Activated naive CD8-positive, alpha-beta T cell treated with anti-CD3 and anti-CD28 coated beads for 36 hours (primary cell): ENCODE results near the gene CACHD1. TPM values are rescaled to one million over a fixed set of nuclear protein-coding genes. Genes with fewer than 3 reads are reported as not detected.
"Not testable (repeated sequence)": the region's sequence is repeated elsewhere in the genome, so short reads cannot be mapped to it uniquely, and the experiment has no call there.

Source experiments
- DNase-seq: peaks from one replicate; pipeline ENCODE4 v3.0.0; 2021
- H3K27ac Mint-ChIP-seq: one replicate; pipeline ENCODE4 v1.8.0; 2022; ENCODE audit warnings: mild to moderate bottlenecking, moderate library complexity, mixed read lengths
- H3K27me3 Mint-ChIP-seq: one replicate; pipeline ENCODE4 v1.8.0; 2022; ENCODE audit warnings: mild to moderate bottlenecking, mixed read lengths
- H3K36me3 Mint-ChIP-seq: one replicate; pipeline ENCODE4 v1.8.0; 2021; ENCODE audit warnings: mild to moderate bottlenecking, mixed read lengths
- H3K4me1 Mint-ChIP-seq: one replicate; pipeline ENCODE4 v1.8.0; 2021; ENCODE audit warnings: mixed read lengths
- H3K4me3 Mint-ChIP-seq: one replicate; pipeline ENCODE4 v1.8.0; 2022; ENCODE audit warnings: mild to moderate bottlenecking, moderate library complexity, mixed read lengths
- H3K9me3 Mint-ChIP-seq: one replicate; pipeline ENCODE4 v1.8.0; 2022; ENCODE audit warnings: mixed read lengths
- total RNA-seq, 2 experiments: library from RNA; stranded (reverse); gene quantifications; one replicate each; pipeline ENCODE4 v1.2.3, GENCODE V29; 2021

Gene CACHD1
- total RNA-seq, 2 experiments from 2014 or later = 3.3 to 3.4 TPM

DNA sequence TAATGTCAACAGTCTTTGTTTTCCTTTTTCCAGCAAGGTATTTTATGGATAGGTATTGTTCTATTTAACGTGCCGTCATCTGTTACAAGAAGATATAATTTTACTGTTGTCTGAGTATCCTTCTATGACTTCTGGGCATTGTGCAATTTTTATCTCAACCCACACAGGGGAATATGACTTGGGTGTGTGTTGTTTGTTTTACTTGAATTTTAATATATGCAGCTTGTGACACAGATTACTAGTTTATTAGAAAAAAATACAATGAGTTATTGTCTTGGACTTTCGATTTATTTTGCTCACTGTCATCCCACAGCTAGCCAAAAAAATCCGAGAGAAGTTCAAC is 111.9 kb downstream of the CACHD1 start:
- no peaks in the 10 kb centered on the region for H3K27me3 Mint-ChIP-seq
- no peaks in the 10 kb centered on the region for H3K36me3 Mint-ChIP-seq
- H3K4me3 Mint-ChIP-seq = no peak overlapping the region
- H3K27ac Mint-ChIP-seq = no peak overlapping the region
- H3K4me1 Mint-ChIP-seq = peaks cover 8% of the 10 kb centered on the region
- no peak for DNase-seq
- no peaks in the 10 kb centered on the region for H3K9me3 Mint-ChIP-seq

DNA sequence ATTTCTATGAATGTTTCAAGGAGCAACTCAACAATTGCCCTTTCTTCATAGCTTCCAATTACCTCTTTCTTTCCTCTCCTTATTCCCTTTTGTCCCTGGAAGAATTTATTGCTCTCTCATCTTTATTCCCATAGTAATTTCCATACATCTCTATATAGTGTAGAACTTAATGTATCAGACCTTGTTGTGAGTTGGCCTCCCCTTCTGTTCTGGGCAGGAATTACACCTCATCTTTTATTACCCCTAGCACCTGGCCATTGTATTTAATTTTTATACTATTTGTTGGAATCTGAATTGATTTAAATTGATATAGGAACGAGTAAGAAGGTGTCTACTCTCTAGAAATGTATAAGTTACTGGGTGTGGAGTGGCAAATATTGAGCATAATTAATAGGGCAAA is 114.5 kb downstream of the CACHD1 start:
- H3K4me3 Mint-ChIP-seq = no peak overlapping the region
- DNase-seq = no peak
- H3K27me3 Mint-ChIP-seq = no peaks in the 10 kb centered on the region
- H3K27ac Mint-ChIP-seq = no peak overlapping the region
- no peaks in the 10 kb centered on the region for H3K36me3 Mint-ChIP-seq
- peaks cover 8% of the 10 kb centered on the region for H3K4me1 Mint-ChIP-seq
- H3K9me3 Mint-ChIP-seq = no peaks in the 10 kb centered on the region

DNA sequence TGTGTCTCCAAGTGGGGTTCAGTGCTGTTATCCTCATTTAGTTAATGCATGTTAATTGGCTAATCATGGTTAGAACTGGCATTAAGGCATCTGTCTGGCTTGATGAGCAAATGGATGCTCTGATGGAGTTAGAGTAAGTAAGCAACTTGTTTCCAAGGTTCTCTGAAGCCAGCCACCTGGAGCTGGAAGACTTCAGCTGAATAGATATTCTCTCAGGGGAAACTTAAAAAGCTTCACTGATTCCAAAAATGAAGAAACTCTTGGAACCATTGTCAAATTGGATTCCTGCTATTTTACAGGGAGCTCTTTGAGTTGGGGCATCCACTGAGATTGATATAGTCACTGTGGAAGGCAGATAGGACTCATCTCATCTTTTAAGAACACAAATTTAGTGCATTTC is 118.9 kb downstream of the CACHD1 start:
- H3K27ac Mint-ChIP-seq = no peak overlapping the region

DNA sequence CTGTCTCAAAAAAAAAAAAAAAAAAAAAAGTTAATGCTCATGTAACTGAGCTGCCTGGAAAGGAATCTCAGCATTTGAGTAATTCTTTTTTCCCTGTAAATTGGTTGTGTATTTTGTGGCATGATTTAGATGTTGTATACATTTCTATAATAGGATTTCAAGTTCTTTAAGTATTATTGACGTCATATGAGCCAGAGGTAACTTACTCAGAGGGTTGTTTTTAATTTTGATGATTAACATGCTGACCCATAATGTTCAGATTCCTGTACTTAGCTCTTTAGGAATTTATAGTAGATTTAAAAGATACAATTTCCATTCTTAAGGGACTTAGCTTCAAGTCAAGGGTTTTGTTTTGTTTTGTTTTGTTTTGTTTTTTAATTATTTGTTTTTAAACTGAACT is 120.4 kb downstream of the CACHD1 start:
- Mint-ChIP-seq H3K4me3 (no peak overlapping the region), H3K4me1 (peaks cover 7% of the 10 kb centered on the region), H3K36me3 (no peaks in the 10 kb centered on the region), H3K27me3 (no peaks in the 10 kb centered on the region), H3K27ac (no peak overlapping the region), H3K9me3 (no peaks in the 10 kb centered on the region)
- DNase-seq = no peak

More for the DNA sequence above, 118.9 kb downstream of the CACHD1 start:
- Mint-ChIP-seq H3K36me3 (no peaks in the 10 kb centered on the region), H3K4me1 (peaks cover 8% of the 10 kb centered on the region), H3K4me3 (no peak overlapping the region), H3K9me3 (no peaks in the 10 kb centered on the region), H3K27me3 (no peaks in the 10 kb centered on the region)
- no peak for DNase-seq

DNA sequence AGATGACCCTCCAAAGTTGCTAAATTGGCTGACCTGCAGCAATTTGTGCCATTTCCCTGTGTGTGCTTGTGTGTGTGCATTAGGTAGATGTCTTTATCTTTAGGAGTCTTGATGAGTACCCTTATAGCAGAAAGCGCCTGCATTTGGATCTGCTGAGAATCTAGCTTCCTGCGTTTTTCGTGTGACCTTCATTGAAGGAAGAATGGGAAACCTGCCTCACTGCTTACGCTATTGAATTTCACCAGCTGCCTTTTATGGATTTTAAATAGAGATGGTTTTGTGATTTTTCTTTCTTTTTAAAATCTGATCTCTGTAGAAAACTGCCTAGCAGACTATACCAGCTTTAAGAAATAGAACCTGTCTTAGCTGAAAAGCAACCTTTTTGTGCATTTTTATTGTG is 124.5 kb downstream of the CACHD1 start:
- H3K27ac Mint-ChIP-seq = no peak overlapping the region
- no peaks in the 10 kb centered on the region for H3K36me3 Mint-ChIP-seq
- H3K4me3 Mint-ChIP-seq = no peak overlapping the region
- H3K4me1 Mint-ChIP-seq = peaks cover 3% of the 10 kb centered on the region
- H3K9me3 Mint-ChIP-seq = no peaks in the 10 kb centered on the region
- no peaks in the 10 kb centered on the region for H3K27me3 Mint-ChIP-seq
- no peak for DNase-seq

DNA sequence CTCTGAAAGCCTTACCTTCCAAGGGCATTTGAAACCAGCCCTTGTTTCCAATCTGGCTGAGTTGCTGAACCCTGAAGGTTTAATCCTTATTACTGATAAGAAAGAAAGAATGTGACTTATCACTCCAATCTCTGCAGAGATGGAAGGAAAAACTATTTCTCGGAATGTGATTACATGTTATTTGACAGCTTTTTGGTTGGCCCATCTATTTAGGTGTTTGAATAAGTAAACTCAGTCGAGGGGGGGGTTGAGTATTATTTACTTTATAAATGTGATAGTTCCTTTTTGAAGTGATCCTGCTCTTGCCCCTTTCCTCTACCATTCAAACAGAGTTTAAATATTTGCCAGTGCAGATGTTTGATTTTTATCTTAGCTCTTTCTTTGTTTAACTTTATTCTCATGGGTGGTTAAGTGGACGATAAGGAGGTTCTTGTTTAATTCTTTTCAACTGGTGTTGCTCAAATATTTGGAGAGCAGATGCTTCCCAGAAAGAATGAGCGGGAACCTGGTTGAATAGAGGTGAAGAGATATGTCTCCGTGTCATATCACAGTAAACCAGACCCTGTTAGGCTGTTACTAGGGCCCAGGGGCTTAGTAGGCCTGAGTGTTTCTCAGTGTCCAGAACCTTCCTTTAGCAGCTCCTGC is 126.1 kb downstream of the CACHD1 start:
- H3K27me3 Mint-ChIP-seq = no peaks in the 10 kb centered on the region
- H3K9me3 Mint-ChIP-seq = no peaks in the 10 kb centered on the region
- no peak overlapping the region for H3K27ac Mint-ChIP-seq
- peaks cover 3% of the 10 kb centered on the region for H3K4me1 Mint-ChIP-seq
- DNase-seq = no peak
- H3K4me3 Mint-ChIP-seq = no peak overlapping the region
- no peaks in the 10 kb centered on the region for H3K36me3 Mint-ChIP-seq

DNA sequence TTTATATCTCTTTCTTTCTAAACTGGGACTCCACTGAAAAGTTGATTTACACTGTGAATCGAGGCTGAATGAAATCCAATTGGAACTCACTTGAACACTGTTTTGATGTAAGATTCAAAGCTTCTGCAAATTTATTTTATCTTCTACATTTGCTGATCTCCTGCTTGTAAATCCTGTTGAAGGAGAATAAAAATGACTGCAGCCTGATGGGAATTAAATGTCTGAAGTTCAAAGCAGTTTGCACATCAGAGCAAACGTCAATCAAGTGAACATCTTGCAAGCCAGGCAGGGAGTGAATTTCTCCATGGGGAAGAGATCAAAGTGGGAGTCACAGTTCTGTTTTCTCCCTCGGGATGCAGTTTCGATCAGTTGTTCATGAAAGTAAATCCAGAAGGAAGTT is 127.2 kb downstream of the CACHD1 start:
- no peaks in the 10 kb centered on the region for H3K27me3 Mint-ChIP-seq
- H3K4me3 Mint-ChIP-seq = no peak overlapping the region
- no peak overlapping the region for H3K27ac Mint-ChIP-seq
- no peaks in the 10 kb centered on the region for H3K9me3 Mint-ChIP-seq
- peaks cover 3% of the 10 kb centered on the region for H3K4me1 Mint-ChIP-seq
- DNase-seq = no peak
- H3K36me3 Mint-ChIP-seq = no peaks in the 10 kb centered on the region

DNA sequence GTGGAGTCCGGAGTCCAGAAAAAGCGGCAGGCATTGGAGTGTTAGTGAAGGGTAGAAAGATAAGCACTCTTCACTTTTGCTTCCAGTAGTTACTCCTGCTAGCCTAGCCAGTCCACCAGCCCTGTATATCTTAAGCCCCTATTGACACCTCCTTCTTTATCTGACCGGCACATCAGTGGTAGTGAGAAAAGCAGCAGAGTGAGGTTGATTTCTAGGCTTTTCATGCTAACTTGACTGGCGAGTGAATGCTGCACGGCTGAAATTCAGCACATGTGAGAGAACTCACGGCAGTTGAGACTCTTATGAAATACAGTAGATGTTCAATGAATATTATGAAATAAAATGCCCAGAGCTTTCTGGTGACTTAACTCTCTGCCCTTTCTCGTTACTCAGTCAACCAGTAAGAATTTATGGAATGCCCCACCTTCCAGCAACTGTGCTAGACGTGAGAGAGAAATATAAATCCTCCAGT is 128.2 kb downstream of the CACHD1 start:
- Mint-ChIP-seq H3K27ac (no peak overlapping the region), H3K27me3 (no peaks in the 10 kb centered on the region), H3K4me3 (no peak overlapping the region), H3K36me3 (no peaks in the 10 kb centered on the region), H3K9me3 (no peaks in the 10 kb centered on the region), H3K4me1 (peaks cover 3% of the 10 kb centered on the region)
- DNase-seq = no peak

DNA sequence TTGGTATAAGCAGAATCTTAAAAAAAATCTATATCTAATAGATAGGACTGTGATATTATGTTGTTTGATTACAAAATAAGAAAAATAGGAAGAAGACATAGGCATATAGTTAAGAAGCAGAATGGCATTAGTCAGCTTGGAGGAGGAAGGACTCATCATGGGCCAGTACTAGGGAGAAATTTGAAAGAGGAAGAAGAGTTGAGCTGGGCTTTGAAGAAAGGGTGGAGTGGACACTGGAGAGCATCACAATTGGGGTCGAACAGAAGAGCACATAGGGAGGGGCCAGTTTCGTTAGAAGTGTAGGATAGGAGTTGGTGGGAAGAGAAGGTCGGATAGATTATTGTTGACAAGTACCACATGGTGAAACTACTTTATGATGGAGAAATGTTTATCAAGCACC is 129.3 kb downstream of the CACHD1 start:
- H3K4me1 Mint-ChIP-seq = peaks cover 3% of the 10 kb centered on the region
- no peaks in the 10 kb centered on the region for H3K36me3 Mint-ChIP-seq
- no peaks in the 10 kb centered on the region for H3K9me3 Mint-ChIP-seq

DNA sequence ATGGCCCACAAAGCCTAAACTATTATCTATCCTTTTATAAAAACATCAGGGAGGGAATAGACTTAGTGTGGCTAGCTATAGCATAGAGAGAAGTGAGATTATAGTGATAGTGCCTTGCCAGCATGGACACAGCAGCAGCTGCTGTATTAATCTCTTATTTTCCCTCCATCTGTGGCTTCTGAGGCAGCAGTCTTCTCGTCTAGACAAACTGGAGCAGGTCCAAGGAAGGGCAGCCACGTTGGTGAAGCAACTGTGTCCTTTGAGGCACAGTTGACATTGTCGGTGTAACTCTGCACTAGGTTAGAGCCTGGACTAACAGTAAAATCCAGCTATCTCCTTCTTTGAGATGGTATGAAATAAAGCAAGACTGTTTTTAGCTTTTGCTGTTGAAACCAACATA is 131.3 kb downstream of the CACHD1 start:
- Mint-ChIP-seq H3K4me1 (peaks cover 3% of the 10 kb centered on the region), H3K4me3 (no peak overlapping the region)

More for the DNA sequence above, 129.3 kb downstream of the CACHD1 start:
- no peak overlapping the region for H3K4me3 Mint-ChIP-seq
- H3K27ac Mint-ChIP-seq = no peak overlapping the region
- H3K27me3 Mint-ChIP-seq = no peaks in the 10 kb centered on the region
- DNase-seq = no peak

DNA sequence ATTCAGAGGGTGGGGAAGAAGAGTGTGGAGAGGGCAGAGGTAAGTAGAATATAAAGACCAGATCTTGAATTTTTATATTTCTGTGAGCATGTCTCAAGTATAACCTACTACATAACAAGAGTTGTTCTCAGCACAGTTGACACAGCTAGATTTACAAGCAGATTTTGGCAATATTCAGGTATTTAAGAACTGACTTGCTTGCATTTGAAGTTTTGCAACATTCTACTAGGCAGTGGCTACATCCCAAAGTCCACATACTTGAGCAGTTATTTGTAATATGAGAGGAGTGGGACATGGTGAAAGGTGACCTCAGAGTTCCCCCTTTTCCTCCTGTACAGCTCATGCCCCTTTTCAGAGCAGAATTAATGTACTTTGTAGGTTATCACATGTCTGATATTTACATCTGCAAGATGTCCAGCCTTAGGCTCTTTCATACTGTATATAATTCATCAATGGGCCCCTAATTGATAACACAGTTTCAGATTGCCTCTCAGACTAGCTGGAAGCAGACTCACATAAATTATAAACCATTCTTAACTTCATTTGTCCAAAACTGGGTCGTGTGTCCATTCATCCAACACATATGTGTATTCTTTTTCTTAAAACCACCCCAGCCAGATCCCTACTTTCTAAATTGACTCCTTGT is 138.2 kb downstream of the CACHD1 start:
- H3K36me3 Mint-ChIP-seq = peaks cover 16% of the 10 kb centered on the region
- H3K27ac Mint-ChIP-seq = no peak overlapping the region
- H3K4me3 Mint-ChIP-seq = no peak overlapping the region
- peaks cover 5% of the 10 kb centered on the region for H3K9me3 Mint-ChIP-seq
- no peaks in the 10 kb centered on the region for H3K27me3 Mint-ChIP-seq
- no peaks in the 10 kb centered on the region for H3K4me1 Mint-ChIP-seq
- no peak for DNase-seq

More for the DNA sequence above, 131.3 kb downstream of the CACHD1 start:
- Mint-ChIP-seq H3K27ac (no peak overlapping the region), H3K36me3 (no peaks in the 10 kb centered on the region), H3K9me3 (no peaks in the 10 kb centered on the region), H3K27me3 (no peaks in the 10 kb centered on the region)
- no peak for DNase-seq

DNA sequence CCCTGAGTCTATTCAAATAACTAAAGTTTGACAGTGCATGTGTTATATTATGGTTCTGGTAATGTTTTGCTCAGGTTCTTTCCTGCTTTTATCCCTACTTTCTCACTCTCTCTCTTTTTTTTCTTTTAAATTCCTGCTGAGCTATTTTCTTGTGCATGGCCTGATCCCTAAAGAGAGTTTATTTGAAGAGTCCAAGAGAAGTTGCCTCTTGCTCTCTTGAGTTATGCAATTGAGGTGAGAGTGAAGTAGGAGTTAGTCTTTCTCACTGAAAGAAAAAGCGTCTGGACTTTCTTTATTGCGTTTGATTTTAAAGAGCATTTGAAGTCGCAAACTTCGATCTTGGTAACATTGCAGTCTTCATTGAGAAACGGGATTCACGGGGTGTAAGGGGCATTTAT is 138.7 kb downstream of the CACHD1 start:
- peaks cover 18% of the 10 kb centered on the region for H3K36me3 Mint-ChIP-seq
- no peak overlapping the region for H3K4me3 Mint-ChIP-seq
- H3K27me3 Mint-ChIP-seq = no peaks in the 10 kb centered on the region
- DNase-seq = no peak
- H3K4me1 Mint-ChIP-seq = no peaks in the 10 kb centered on the region
- H3K9me3 Mint-ChIP-seq = peaks cover 5% of the 10 kb centered on the region
- H3K27ac Mint-ChIP-seq = no peak overlapping the region

DNA sequence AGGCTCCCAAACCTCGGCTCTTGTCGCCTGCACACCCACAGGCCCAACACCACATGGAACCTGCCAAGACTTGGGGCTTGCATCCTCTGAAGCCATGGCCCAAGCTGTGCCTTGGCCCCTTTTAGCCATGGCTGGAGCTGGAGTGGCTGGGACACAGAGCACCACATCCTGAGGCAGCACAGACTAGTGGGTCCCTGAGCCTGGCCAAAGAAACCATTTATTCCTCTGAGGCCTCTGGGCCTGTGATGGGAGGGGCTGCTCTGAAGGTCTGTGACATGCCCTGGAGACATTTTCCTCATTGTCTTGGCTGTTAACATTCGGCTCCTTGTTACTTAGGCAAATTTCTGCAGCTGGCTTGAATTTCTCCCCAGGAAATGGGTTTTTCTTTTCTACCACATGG is 141.0 kb downstream of the CACHD1 start:
- H3K4me1 Mint-ChIP-seq = peaks cover 10% of the 10 kb centered on the region

DNA sequence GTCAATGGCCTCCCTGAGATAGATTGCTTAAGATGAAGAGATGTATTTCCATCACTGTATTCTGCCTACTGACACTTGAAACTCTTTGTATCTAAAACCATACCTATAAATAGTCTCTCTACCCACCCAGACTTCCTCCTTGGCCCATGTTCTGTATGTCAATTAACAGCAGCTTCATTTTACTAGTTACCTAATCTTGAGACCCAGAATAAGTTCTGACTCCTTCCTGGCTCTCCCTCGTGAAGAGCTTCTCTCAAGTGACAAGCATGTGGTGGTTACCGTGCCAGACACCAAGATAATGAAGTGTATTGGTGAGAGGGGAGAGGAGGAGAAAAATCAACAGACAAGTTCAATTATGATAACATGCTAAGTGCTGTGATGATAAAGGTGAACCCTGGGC is 146.1 kb downstream of the CACHD1 start:
- Mint-ChIP-seq H3K9me3 (peaks cover 3% of the 10 kb centered on the region), H3K4me1 (peaks cover 17% of the 10 kb centered on the region), H3K36me3 (peaks cover 15% of the 10 kb centered on the region), H3K27ac (peak overlapping the region; percentile 55), H3K27me3 (no peaks in the 10 kb centered on the region), H3K4me3 (no peak overlapping the region)
- DNase-seq = no peak

More for the DNA sequence above, 141.0 kb downstream of the CACHD1 start:
- not testable (repeated sequence) for DNase-seq, H3K27me3 Mint-ChIP-seq, H3K4me3 Mint-ChIP-seq, H3K27ac Mint-ChIP-seq, H3K9me3 Mint-ChIP-seq
- peaks cover 18% of the 10 kb centered on the region for H3K36me3 Mint-ChIP-seq

DNA sequence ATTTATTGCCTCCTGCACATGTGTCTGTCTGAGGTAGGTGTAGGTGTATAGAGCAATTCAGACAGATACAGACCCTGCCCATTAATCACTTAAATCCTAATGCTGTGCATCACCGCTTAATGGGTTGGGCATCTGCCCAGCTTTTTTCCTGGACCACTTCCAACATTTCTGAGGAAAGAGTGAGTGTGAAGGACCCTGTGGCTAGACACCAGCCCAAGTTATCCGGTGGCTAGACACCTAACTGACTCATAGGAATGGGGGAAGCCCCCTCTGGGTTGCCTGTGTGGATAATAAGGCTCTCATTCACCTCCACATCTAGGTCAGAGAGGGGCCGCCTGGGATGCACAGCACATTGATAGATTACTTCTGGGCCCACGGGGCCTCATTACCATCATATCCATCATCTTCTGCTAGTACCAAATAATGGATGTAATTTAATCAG is 153.8 kb downstream of the CACHD1 start:
- Mint-ChIP-seq H3K4me3 (no peak overlapping the region), H3K36me3 (peaks cover 2% of the 10 kb centered on the region), H3K9me3 (no peaks in the 10 kb centered on the region), H3K27ac (no peak overlapping the region), H3K4me1 (peaks cover 15% of the 10 kb centered on the region), H3K27me3 (no peaks in the 10 kb centered on the region)
- DNase-seq = peak; percentile 43

DNA sequence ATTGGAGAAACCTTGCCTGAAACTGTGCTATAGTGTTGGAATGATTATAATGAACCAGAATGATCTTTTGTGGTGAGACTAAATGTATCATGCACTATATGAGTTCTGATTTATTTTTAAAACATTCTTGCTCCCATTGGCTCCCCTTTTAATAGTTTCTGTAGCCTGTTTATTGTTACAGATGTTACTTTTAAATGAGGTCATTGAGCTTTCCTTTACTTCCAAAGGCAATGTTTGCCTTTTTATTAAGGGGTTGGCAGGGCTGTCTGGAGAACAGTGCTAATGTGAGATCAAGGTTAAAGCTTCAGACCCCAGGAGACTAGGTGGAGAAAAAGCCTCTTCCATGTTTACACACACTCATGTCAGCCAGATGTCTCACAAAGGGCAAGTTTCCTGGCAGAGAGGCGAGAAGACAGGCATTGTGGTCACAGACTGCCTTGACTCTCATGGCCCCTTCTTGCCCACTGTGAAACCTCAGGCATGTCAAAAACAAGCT is 154.3 kb downstream of the CACHD1 start:
- no peak overlapping the region for H3K4me3 Mint-ChIP-seq
- peaks cover 2% of the 10 kb centered on the region for H3K36me3 Mint-ChIP-seq
- peaks cover 15% of the 10 kb centered on the region for H3K4me1 Mint-ChIP-seq
- H3K27ac Mint-ChIP-seq = no peak overlapping the region
- H3K27me3 Mint-ChIP-seq = no peaks in the 10 kb centered on the region
- peak; percentile 17 for DNase-seq
- H3K9me3 Mint-ChIP-seq = no peaks in the 10 kb centered on the region
